ENCODE data around the gene SLC25A21.
"Not testable (repeated sequence)": the region's sequence is repeated elsewhere in the genome, so short reads cannot be mapped to it uniquely, and the experiment has no call there.

Gene SLC25A21

GRCh38 chr14:36817071-36817930 is 355.1 kb downstream of the SLC25A21 start:
- no peak for DNase-seq

DNA sequence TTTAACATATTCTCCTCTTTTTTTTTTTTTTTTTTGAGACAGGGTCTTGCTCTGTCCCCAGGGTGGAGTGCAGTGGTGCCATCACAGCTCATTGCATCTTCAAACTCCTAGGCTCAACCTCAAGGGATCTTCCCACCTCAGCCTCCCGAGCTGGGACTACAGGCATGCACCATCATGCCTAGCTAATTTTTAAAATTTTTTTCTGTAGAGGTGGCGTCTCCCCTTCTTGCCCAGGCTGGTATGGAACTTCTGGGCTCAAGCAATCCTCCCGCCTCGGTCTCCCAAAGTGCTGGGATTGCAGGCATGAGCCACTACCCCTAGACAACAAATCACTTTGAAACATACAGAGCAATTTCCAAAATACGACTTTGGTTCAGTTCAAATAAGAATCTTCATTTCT is 355.9 kb downstream of the SLC25A21 start:
- no peak for DNase-seq

DNA sequence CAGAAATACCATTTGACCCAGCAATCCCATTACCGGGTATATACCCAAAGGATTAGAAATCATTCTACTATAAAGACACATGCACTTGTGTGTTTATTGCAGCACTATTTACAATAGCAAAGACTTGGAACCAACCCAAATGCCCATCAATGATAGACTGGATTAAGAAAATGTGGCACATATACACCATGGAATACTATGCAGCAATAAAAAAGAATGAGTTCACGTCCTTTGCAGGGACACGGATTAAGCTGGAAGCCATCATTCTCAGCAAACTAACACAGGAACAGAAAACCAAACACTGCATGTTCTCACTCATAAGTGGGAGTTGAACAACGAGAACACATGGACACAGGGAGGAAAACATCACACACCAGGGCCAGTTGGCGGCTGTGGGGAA is 357.6 kb downstream of the SLC25A21 start:
- DNase-seq: not testable (repeated sequence)

DNA sequence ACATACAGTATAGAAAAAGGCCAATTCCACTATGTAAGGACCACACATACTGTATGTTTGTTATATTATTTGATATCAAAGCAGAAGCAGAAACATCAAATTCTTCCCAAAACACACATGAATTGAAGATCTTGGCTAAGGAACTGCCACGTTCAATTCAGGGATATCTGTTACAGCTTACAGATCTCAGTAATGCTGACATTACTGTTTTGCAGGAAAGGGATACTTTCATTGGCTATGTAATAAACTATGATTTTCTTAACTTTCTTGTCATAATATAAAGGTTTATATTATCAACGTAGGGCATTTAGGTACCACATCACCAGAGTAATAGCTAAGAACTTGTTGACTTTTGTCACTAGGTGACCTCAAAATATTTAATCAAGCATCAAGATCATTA is 362.2 kb downstream of the SLC25A21 start:
- DNase-seq: no peak

- no peak for DNase-seq
Measured at GRCh38 chr14:36807727-36808126, 364.7 kb downstream of the SLC25A21 start.

- no peak for DNase-seq
Measured at GRCh38 chr14:36805131-36805559, 367.3 kb downstream of the SLC25A21 start.

DNA sequence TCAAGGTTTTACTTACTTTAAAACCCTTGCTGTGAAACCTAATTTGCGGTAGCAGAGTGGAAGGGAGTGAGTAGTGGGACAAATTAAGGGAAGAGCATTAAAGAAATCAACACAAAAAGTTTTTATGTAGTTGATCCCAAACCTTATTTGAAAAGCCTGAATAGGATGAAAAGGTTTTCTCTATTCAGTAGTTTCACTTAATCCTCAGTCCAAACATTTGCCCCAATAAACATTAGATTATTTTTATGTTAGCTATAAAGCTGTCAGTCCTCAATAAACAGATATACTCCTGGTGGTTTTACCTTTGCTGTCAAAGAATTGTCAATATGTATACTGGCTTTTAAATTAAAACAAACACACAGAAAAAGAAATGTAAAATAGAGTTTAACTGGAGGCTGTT is 374.8 kb downstream of the SLC25A21 start:
- no peak for DNase-seq

DNA sequence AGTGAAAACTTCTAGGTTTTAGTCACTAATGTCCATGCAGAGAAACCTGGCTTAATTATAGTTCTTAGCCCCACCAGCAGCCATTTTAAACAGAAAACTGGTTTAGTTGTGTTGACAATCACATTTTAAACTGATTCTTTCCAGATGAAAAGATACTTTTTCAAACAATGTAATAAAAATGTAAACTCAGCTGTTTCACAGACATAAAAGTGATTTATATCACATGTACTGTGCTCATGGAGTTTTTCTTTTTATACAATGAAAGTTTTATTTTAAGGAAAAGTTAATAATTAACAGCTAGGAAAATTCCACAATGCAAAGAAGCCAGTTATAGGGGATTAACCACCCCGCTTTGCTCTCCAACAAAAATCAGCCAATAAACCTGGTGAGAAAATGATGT is 381.0 kb downstream of the SLC25A21 start:
- no peak for DNase-seq

- DNase-seq: no peak
Measured at GRCh38 chr14:36785511-36785910, 386.9 kb downstream of the SLC25A21 start.

GRCh38 chr14:36784541-36784940 is 387.9 kb downstream of the SLC25A21 start:
- DNase-seq: no peak

GRCh38 chr14:36781897-36782296 is 390.5 kb downstream of the SLC25A21 start:
- DNase-seq: no peak

DNA sequence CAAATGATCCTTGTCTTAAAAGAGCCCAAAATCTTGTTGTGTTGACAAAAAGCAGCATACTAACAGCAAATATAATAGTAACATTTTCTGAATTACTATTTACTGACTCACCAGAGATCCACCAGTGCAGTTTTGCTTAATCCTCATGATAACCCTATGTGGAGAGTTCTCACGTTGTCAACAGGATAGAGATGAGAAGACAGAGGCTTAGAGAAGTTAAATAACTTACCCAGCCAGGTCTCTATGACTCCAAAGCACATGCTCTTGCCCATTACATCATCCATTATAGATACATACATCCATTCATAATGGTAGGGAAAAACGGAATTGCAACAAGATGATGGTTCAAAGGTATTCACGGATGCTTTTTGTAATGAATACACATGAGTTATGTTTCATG is 398.8 kb downstream of the SLC25A21 start:
- DNase-seq: no peak

- DNase-seq: no peak
Measured at GRCh38 chr14:36773136-36773540, 399.3 kb downstream of the SLC25A21 start.

GRCh38 chr14:36771028-36771640 is 401.3 kb downstream of the SLC25A21 start:
- DNase-seq: no peak

GRCh38 chr14:36768638-36769337 is 403.6 kb downstream of the SLC25A21 start:
- no peak for DNase-seq

DNA sequence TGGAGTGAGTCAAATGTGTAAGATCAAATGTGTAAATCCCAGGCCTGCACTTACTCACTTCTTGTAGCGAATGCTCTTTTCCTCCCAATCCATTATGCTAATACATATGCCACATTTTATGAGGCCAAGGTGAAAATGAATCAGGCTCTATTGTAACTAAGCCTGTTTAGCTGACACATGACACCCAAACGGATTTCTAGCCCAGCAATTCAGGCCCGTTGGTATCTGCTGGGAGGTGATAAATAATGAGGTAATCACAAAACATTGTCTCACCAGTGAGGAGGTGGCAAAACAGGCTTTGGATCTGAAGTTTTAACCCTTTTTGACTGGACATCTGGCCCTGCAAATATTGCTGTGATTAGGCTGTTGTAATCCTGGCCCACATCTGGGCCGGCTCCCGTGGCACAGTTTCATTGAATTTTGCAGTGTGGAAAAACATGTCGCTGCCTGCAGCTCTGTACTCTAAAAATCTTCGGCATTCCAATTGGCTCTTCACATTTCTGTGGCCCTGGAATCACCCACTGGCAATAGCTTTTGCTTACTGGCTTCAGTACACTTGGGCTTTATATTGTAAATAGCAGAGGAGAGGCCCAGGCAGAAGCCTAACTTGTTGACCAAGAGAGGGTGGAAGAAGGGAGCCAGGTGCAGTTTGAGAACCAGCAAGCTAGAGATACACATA is 404.7 kb downstream of the SLC25A21 start:
- DNase-seq: no peak

DNA sequence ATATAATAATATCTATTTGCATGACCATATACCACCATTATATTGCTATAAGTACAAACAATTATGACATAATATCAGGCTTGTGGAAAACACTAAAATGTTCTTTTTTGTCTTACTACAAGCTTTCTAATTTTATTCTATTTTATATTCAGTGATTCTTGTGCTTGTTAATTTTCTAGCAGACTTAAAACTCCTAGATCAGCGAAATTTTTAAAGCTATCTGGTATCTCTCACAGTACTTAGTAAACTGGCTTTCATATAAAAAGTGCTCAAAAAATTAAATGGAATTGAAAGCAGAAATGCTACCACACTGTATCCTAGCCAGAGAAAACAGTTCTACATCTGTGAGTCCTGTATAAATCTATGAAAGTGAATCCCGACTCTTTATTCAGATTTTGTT is 405.4 kb downstream of the SLC25A21 start:
- DNase-seq: no peak

- no peak for DNase-seq
Measured at GRCh38 chr14:36757734-36758601, 414.4 kb downstream of the SLC25A21 start.

DNA sequence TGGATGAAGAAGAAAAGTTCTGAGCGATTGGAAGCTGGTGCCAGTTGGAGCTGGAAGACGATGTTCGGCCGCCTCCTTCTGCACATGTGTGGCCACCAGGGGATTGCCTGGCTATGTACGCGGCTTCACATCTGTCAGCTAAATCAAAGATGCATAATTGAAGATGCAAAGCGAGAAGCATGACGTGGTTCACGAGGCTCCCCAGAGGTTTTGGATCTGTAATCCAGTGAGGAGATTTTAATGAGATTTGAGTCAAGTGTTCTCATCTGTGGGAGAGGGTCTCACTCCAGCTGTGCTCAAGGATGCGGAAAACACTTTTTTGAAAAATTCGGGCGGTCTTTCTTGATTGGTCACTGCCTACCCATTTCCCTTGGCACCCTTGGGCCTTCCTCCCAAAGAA is 416.2 kb downstream of the SLC25A21 start:
- DNase-seq: no peak

- DNase-seq: no peak
Measured at GRCh38 chr14:36755756-36756155, 416.6 kb downstream of the SLC25A21 start.

DNA sequence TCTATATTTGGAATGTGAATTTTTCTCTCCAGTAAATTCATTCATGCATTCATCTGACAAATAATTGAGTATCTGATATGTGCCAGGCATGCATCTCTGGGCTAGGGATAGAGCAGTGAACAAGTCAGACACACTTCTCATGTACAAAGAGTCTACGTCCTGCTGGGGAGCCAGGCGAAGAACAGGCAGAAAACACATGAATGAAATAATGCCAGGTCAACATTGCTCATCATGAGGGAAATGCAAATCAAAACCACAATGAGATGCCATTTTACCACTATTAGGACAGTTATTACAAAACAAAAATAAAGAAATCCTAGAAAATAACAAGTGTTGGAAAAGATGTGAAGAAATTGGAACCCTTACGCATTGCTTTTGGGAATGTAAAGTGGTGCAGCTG is 420.5 kb downstream of the SLC25A21 start:
- no peak for DNase-seq

DNA sequence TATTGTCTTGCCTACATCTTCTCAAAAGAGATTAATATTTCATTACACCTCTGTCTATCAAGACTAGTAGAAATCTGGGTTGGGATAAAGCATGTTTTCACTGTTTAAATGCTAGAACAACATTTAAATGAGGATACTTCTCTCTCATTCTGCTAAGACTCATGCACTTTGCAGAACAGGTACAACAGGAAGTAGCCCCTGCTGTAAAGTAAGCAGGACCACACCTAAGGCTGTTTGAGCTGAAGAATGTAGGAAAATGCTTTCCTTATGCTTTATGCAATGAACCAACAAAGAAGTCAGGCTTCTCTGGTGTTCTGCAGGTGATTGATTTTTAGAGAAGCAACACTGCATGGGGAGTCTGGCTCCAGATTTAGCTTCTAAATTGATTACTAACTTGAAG is 421.3 kb downstream of the SLC25A21 start:
- no peak for DNase-seq

Data from NCI-H2227 treated with DMSO at 0.1 percent for 48 hours (cell line).